GM10266 (cell line): Measurements from ENCODE around the gene GRM3.

Source experiments
- DNase-seq: peaks from one replicate; pipeline ENCODE4 v3.0.0; 2012; ENCODE audit errors: extremely low spot score
- TF ChIP-seq, protein P1 (sequence below): IDR thresholded peaks from 2 replicates; pipeline ENCODE4 v1.5.1; 2012; ENCODE audit warnings: mild to moderate bottlenecking, low read depth; ENCODE audit not compliant: control insufficient read depth, insufficient read depth; ENCODE audit errors: missing control alignments

The GRM3 gene

DNA sequence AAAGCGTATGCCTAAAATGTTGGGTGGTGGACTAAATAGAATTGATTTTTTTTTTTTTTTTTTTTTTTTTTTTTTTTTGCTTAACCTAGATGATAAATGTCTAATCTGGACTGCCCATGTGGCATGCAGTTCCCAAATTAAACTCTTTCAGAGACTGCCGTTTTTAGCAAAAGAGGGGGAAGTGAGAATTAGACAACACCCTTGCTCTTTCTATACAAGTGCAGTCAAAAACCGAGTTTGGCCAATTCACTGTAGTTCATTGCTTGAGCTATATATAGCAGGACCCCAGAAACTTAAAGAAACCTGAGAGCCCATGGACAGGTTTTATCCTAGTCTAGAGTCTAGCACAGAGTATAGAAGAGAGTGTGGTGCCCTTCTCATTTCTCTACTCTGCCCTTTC is 141.9 kb downstream of the GRM3 start:
- DNase-seq = peak; percentile 84
- TF ChIP-seq, protein P1, sequence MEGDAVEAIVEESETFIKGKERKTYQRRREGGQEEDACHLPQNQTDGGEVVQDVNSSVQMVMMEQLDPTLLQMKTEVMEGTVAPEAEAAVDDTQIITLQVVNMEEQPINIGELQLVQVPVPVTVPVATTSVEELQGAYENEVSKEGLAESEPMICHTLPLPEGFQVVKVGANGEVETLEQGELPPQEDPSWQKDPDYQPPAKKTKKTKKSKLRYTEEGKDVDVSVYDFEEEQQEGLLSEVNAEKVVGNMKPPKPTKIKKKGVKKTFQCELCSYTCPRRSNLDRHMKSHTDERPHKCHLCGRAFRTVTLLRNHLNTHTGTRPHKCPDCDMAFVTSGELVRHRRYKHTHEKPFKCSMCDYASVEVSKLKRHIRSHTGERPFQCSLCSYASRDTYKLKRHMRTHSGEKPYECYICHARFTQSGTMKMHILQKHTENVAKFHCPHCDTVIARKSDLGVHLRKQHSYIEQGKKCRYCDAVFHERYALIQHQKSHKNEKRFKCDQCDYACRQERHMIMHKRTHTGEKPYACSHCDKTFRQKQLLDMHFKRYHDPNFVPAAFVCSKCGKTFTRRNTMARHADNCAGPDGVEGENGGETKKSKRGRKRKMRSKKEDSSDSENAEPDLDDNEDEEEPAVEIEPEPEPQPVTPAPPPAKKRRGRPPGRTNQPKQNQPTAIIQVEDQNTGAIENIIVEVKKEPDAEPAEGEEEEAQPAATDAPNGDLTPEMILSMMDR = no peak

DNA sequence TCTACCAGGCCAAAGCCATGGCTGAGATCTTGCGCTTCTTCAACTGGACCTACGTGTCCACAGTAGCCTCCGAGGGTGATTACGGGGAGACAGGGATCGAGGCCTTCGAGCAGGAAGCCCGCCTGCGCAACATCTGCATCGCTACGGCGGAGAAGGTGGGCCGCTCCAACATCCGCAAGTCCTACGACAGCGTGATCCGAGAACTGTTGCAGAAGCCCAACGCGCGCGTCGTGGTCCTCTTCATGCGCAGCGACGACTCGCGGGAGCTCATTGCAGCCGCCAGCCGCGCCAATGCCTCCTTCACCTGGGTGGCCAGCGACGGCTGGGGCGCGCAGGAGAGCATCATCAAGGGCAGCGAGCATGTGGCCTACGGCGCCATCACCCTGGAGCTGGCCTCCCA is 142.7 kb downstream of the GRM3 start:
- no peak for DNase-seq
- TF ChIP-seq, protein P1 = no peak

DNA sequence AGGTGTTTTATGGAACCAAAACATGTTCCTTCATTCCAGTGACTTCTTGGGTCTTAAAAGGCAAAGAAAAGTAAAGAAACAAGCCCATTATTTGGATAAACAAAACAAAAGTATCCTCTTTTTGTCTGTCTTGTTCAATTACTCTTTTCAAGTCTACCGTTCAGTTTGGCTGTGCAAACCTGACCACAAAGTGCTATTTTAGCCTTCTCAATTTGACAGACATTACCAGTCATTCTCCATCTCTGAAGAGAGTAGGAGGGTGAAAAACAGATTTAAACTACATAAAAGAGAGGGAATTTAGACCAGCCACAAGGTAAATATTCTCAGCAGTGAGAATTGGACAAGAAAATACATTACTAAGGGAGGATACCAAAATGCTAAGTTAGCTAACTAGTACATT is 145.2 kb downstream of the GRM3 start:
- TF ChIP-seq, protein P1 = no peak
- peak; percentile 45 for DNase-seq

DNA sequence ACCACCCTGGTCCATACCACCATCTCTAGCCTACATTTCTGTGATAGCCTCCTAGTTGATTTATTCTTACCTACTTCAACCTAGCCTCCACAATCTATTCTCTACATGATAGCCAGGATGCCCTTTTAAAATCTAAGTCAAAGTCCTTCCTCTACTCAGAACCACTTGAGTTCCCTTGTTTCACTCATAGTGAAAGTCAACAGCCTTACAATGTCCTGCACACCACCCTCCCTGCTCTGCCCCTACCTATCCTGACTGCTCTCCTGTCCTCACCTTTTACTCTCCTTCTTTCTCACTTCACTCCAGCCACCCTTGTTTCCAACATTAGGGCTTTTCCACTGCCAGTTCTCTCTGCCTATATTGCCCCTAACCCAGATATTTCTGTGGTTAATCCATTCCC is 146.7 kb downstream of the GRM3 start:
- TF ChIP-seq, protein P1 = no peak
- no peak for DNase-seq

DNA sequence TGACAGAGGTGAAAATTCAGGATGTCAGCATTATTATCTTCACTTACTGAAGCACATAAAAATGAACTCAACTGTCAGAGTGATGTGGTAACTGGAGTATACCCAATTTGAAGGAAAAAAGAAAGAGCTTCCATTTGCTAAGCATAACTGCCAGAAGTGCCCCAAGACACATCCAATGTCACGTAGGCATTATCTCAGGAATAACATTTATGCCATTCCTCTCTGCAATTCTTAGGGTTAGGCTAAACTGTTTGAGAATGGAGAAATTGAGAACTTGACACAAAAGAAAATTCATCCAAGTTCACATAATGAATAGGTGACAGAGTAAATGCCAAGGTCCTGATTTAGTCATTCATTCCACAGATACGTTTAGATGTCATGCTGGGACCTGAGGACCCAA is 148.6 kb downstream of the GRM3 start:
- DNase-seq = no peak
- TF ChIP-seq, protein P1 = no peak

DNA sequence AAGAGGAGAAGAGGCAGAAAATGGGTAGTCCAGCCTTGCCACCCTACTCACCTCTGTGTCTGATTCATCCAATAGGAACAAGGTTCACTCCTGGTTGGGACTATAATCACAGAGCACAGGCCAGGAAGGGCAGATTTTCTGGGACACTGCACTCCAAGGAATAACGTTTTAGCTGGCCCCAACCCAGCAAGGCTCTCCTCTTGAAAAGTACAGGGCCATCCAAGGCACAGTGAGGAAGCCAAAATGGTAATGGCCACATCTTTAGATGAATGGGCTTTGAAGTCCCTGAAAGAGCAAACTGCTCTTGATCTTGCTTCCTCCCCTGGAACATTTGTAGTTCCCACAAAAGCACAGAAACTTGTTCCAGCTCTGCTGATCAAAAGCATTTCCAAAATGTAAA is 149.4 kb downstream of the GRM3 start:
- TF ChIP-seq, protein P1 = no peak
- no peak for DNase-seq

DNA sequence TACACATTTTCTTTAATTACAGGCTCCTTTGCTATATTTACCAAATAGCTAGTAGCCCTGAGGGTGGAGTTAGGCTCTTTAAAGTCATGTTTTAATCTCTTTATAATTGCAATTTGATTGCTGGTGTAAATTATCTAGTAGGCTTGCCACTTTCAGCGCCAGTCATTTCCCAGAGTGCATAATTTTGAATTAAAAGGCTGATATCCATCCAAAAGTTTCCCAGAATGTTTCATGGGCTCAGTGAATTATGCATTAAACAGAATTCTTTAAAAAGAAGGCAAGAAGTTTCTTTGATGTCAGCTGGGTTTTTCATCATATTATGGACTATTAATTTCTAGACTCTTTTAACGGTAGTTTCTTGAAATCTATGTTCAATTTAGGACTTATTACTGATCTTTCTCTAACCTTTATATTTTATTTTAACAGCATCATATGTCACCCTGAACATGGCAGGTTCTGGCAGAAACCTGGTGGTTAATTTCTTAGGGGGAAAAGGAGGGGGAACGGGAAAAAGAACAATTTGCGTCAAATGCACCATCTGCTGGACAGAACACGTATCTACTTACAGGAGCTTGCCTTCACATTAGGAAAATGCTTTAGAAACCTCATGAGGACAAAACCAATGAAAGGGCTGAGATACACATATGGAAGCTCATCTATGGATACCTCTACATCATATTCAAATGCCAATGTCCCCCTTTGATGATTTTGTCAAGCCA is 171.1 kb downstream of the GRM3 start:
- TF ChIP-seq, protein P1 = peak; percentile 69
- peak; percentile 24 for DNase-seq
